Eye (tissue), 1 donor: ENCODE results near the gene BIN1.

Source experiments
- DNase-seq: peaks from one replicate; pipeline ENCODE4 v3.0.0-alpha.2; 2015

Gene BIN1

GRCh38 chr2:127071901-127072328 is 35.0 kb downstream of the BIN1 start:
- no peak for DNase-seq

- no peak for DNase-seq
Measured at GRCh38 chr2:127070221-127070620, 36.7 kb downstream of the BIN1 start.

GRCh38 chr2:127069536-127069935 is 37.4 kb downstream of the BIN1 start:
- no peak for DNase-seq

GRCh38 chr2:127069003-127069402 is 38.0 kb downstream of the BIN1 start:
- no peak for DNase-seq

GRCh38 chr2:127068351-127068741 is 38.6 kb downstream of the BIN1 start:
- no peak for DNase-seq

- DNase-seq = peak; percentile 83
Measured at GRCh38 chr2:127067620-127068350, 39.2 kb downstream of the BIN1 start.

GRCh38 chr2:127066942-127067341 is 40.0 kb downstream of the BIN1 start:
- no peak for DNase-seq

- DNase-seq = no peak
Measured at GRCh38 chr2:127065940-127066318, 41.0 kb downstream of the BIN1 start.

- DNase-seq = no peak
Measured at GRCh38 chr2:127065299-127065939, 41.5 kb downstream of the BIN1 start.

- peak; percentile 66 for DNase-seq
Measured at GRCh38 chr2:127064642-127065250, 42.2 kb downstream of the BIN1 start.

GRCh38 chr2:127063701-127064590 is 43.0 kb downstream of the BIN1 start:
- no peak for DNase-seq

GRCh38 chr2:127061375-127062273 is 45.3 kb downstream of the BIN1 start:
- peak; percentile 31 for DNase-seq

GRCh38 chr2:127060264-127060945 is 46.5 kb downstream of the BIN1 start:
- no peak for DNase-seq

GRCh38 chr2:127059559-127059958 is 47.4 kb downstream of the BIN1 start:
- DNase-seq = no peak

- DNase-seq = no peak
Measured at GRCh38 chr2:127058954-127059252, 48.1 kb downstream of the BIN1 start.

GRCh38 chr2:127058246-127058953 is 48.6 kb downstream of the BIN1 start:
- no peak for DNase-seq

- no peak for DNase-seq
Measured at GRCh38 chr2:127057371-127058245, 49.3 kb downstream of the BIN1 start.

- no peak for DNase-seq
Measured at GRCh38 chr2:127056631-127057370, 50.2 kb downstream of the BIN1 start.

GRCh38 chr2:127056086-127056485 is 50.9 kb downstream of the BIN1 start:
- DNase-seq = no peak
